Retina (tissue), 1 donor: ENCODE data around the gene HELZ2.

ENCODE experiments used
- DNase-seq: peaks from one replicate; pipeline ENCODE4 v3.0.0-alpha.2; 2016

HELZ2 gene

GRCh38 chr20:63549679-63550282 lies 24.3 kb downstream of the HELZ2 start:
- DNase-seq = no peak

- DNase-seq = no peak
Observed at GRCh38 chr20:63549019-63549418, 25.0 kb downstream of the HELZ2 start.

GRCh38 chr20:63548542-63548941 lies 25.5 kb downstream of the HELZ2 start:
- no peak for DNase-seq

GRCh38 chr20:63547725-63548480 lies 26.1 kb downstream of the HELZ2 start, which contains the start of gene SRMS:
Gene SRMS (minus strand): TSS chr20:63547749. CDS start chr20:63547463, 286 bp downstream.
- DNase-seq = no peak

GRCh38 chr20:63546956-63547724 lies 26.9 kb downstream of the HELZ2 start:
- DNase-seq = no peak

GRCh38 chr20:63546256-63546955 lies 27.6 kb downstream of the HELZ2 start:
- no peak for DNase-seq

- no peak for DNase-seq
Observed at GRCh38 chr20:63545814-63546213, 28.2 kb downstream of the HELZ2 start.

- DNase-seq = no peak
Observed at GRCh38 chr20:63544958-63545516, 29.0 kb downstream of the HELZ2 start.

GRCh38 chr20:63544241-63544957 lies 29.6 kb downstream of the HELZ2 start:
- DNase-seq = no peak

- no peak for DNase-seq
Observed at GRCh38 chr20:63543733-63544132, 30.3 kb downstream of the HELZ2 start.

- no peak for DNase-seq
Observed at GRCh38 chr20:63543131-63543530, 30.9 kb downstream of the HELZ2 start.

- no peak for DNase-seq
Observed at GRCh38 chr20:63542696-63543095, 31.3 kb downstream of the HELZ2 start.

GRCh38 chr20:63542031-63542559 lies 31.9 kb downstream of the HELZ2 start:
- no peak for DNase-seq

- DNase-seq = no peak
Observed at GRCh38 chr20:63541371-63541770, 32.7 kb downstream of the HELZ2 start.

GRCh38 chr20:63540417-63541186 lies 33.4 kb downstream of the HELZ2 start:
- peak; percentile 79 for DNase-seq

- DNase-seq = no peak
Observed at GRCh38 chr20:63539441-63540370, 34.3 kb downstream of the HELZ2 start.

GRCh38 chr20:63539092-63539430 lies 35.0 kb downstream of the HELZ2 start:
- DNase-seq = peak; percentile 6

GRCh38 chr20:63538204-63539091 lies 35.6 kb downstream of the HELZ2 start:
- DNase-seq = peak; percentile 9
